K562 (cell line): ENCODE results near the gene WWOX. TPM values are rescaled to one million over a fixed set of nuclear protein-coding genes. Genes with fewer than 3 reads are reported as not detected.

ENCODE experiments used
- ATAC-seq: fragments of 200-7000 bp; cut with Tn5 transposase; 3 replicates; pipeline ENCODE4 v1.9.1; 2020; ENCODE audit warnings: moderate library complexity
- BruUV-seq: library from RNA; stranded (reverse); fragments of 400-500 nt; replicated peaks from 2 replicates; lab custom pipeline; 2021; lab: Mats Ljungman, UMichigan
- CTCF ChIA-PET: fragments of 300-600 bp; formaldehyde crosslinking; extraction: SDS; loops from one replicate; lab custom pipeline; 2021; ENCODE audit warnings: low intra/inter-chr PET ratio; lab: Yijun Ruan, JAX
- POLR2A ChIA-PET: fragments of 300-600, 350-650 bp; sonication (Branson Sonifier 250); formaldehyde crosslinking; extraction: SDS; loops from one replicate; lab custom pipeline; 2021; ENCODE audit warnings: antibody characterized with exemption, inconsistent platforms; lab: Yijun Ruan, JAX
- DNase-seq, 4 experiments: peaks; one replicate each; pipeline versions ENCODE4 v3.0.0 to v3.0.0-alpha.2; 2011 to 2018; ENCODE audit warnings: low spot score in 3 of 4, mixed read lengths in 3 of 4; ENCODE audit errors: extremely low read depth in 1 of 4
- FAIRE-seq: peaks from 2 replicates; lab custom pipeline; 2011; peaks lifted over from hg19 to GRCh38; lab: Jason Lieb, UNC
- H2AFZ ChIP-seq: 2 replicates; pipeline ENCODE4 v1.6.0; 2011; ENCODE audit warnings: low read depth, low read length, control low read depth, inconsistent platforms
- H3K27ac ChIP-seq: fragments of 200-600 bp; 3 replicates; pipeline ENCODE4 v1.8.0; 2011; ENCODE audit warnings: low read depth, mild to moderate bottlenecking, control low read depth, inconsistent platforms, low read length, moderate library complexity, mixed read lengths; ENCODE audit errors: extremely low read depth
- H3K27me3 ChIP-seq, 2 experiments: fragments of 300-600 bp in 1 of 2; 2 replicates in 1 of 2; 3 replicates in 1 of 2; pipeline versions ENCODE4 v1.6.0 to v1.8.0; 2011; ENCODE audit warnings: inconsistent platforms in 2 of 2, low read length in 2 of 2, mild to moderate bottlenecking in 1 of 2, mixed read lengths in 1 of 2, moderate library complexity in 1 of 2; ENCODE audit not compliant: control insufficient read depth in 2 of 2, insufficient read depth in 2 of 2
- H3K36me3 ChIP-seq: fragments of 300-600 bp; 3 replicates; pipeline ENCODE4 v1.8.0; 2011; ENCODE audit warnings: mild to moderate bottlenecking, low read length, inconsistent platforms; ENCODE audit not compliant: control insufficient read depth, insufficient read depth
- H3K4me1 ChIP-seq, 2 experiments: fragments of 200-600 bp in 1 of 2; replicated peaks in 1 of 2; 2 replicates in 1 of 2; 3 replicates in 1 of 2; pipeline versions ENCODE4 v1.5.1 to v1.8.0; 2011; ENCODE audit warnings: inconsistent platforms in 2 of 2, low read length in 2 of 2, mild to moderate bottlenecking in 1 of 2, mixed read lengths in 1 of 2, moderate library complexity in 1 of 2; ENCODE audit not compliant: control insufficient read depth in 2 of 2, insufficient read depth in 2 of 2
- H3K4me2 ChIP-seq: 2 replicates; pipeline ENCODE4 v1.6.1; 2011; ENCODE audit warnings: low read length, control low read depth, inconsistent platforms, mixed read lengths; ENCODE audit not compliant: insufficient read depth
- H3K4me3 ChIP-seq: fragments of 200-600 bp; sonication (generic), shearing (Covaris generic); 2 replicates; pipeline ENCODE4 v1.5.1; 2016; ENCODE audit warnings: control low read depth, inconsistent platforms
- H3K79me2 ChIP-seq: fragments of 200-600 bp; 3 replicates; pipeline ENCODE4 v1.8.0; 2011; ENCODE audit warnings: low read length, inconsistent platforms; ENCODE audit not compliant: control insufficient read depth, insufficient read depth
- H3K9ac ChIP-seq, 2 experiments: 2 replicates each; pipeline versions ENCODE4 v1.6.0 to v1.6.1; 2011; ENCODE audit warnings: low read depth in 2 of 2, low read length in 2 of 2, control low read depth in 1 of 2, inconsistent platforms in 1 of 2, mild to moderate bottlenecking in 1 of 2, mixed read lengths in 1 of 2; ENCODE audit not compliant: insufficient read depth in 1 of 2
- H3K9me1 ChIP-seq: one replicate; pipeline ENCODE4 v1.6.0; 2011; ENCODE audit warnings: inconsistent platforms, mild to moderate bottlenecking, low read length, moderate library complexity; ENCODE audit not compliant: control insufficient read depth, insufficient read depth
- H3K9me3 ChIP-seq: replicated peaks from 2 replicates; pipeline ENCODE4 v1.5.1; 2011; ENCODE audit warnings: low read depth, low read length, inconsistent platforms; ENCODE audit not compliant: control insufficient read depth, insufficient read depth
- H4K20me1 ChIP-seq: replicated peaks from 2 replicates; pipeline ENCODE4 v1.6.1; 2011; ENCODE audit warnings: low read length, inconsistent platforms, mixed read lengths; ENCODE audit not compliant: control insufficient read depth, insufficient read depth
- CBFA2T2 ChIP-seq: fragments of 450-650 bp; conservative IDR thresholded peaks from 2 replicates; pipeline ENCODE4 v1.6.1; 2017; ENCODE audit warnings: mild to moderate bottlenecking
- CBFA2T3 ChIP-seq: fragments of 450-650 bp; IDR thresholded peaks from 2 replicates; pipeline ENCODE4 v1.6.1; 2017
- CEBPG ChIP-seq, 3 experiments: fragments of 200-800 bp in 1 of 3; sonication (Bioruptor generic) in 1 of 3; sonication (generic) in 1 of 3; formaldehyde crosslinking in 1 of 3; IDR thresholded peaks in 2 of 3; conservative IDR thresholded peaks in 1 of 3; 2 replicates each; pipeline versions ENCODE4 v1.6.1 to v1.8.0; 2016 to 2022; ENCODE audit warnings: missing compliant biosample characterization in 2 of 3, missing genetic modification characterization in 2 of 3, mild to moderate bottlenecking in 1 of 3, missing genetic modification reagents in 1 of 3
- FOXA3 ChIP-seq, 2 experiments: fragments of 450-650 bp in 1 of 2; sonication (generic) in 1 of 2; formaldehyde crosslinking; IDR thresholded peaks in 1 of 2; conservative IDR thresholded peaks in 1 of 2; 2 replicates each; pipeline versions ENCODE4 v1.4.0 to v1.8.0; 2020 to 2022; ENCODE audit warnings: mild to moderate bottlenecking in 2 of 2, missing genetic modification reagents in 1 of 2
- FOXP4 ChIP-seq: sonication (generic); formaldehyde crosslinking; IDR thresholded peaks from 2 replicates; pipeline ENCODE4 v1.8.0; 2022; ENCODE audit warnings: mild to moderate bottlenecking, missing genetic modification reagents, borderline replicate concordance
- GATA2 ChIP-seq: sonication (generic); formaldehyde crosslinking; IDR thresholded peaks from 2 replicates; pipeline ENCODE4 v1.4.0; 2020; ENCODE audit warnings: mild to moderate bottlenecking, missing genetic modification reagents
- GTF2E2 ChIP-seq: fragments of 200-800 bp; sonication (Bioruptor generic); IDR thresholded peaks from 2 replicates; pipeline ENCODE4 v1.6.1; 2016; ENCODE audit warnings: missing genetic modification characterization, missing compliant biosample characterization
- HDGF ChIP-seq: fragments of 450-650 bp; IDR thresholded peaks from 2 replicates; pipeline ENCODE4 v1.6.1; 2016
- HNRNPLL ChIP-seq: fragments of 200-400 bp; formaldehyde crosslinking; IDR thresholded peaks from 2 replicates; pipeline ENCODE4 v1.6.1; 2017; ENCODE audit warnings: low read length, low read depth, mild to moderate bottlenecking; ENCODE audit not compliant: poor library complexity, severe bottlenecking
- IRF2 ChIP-seq: sonication (generic); formaldehyde crosslinking; IDR thresholded peaks from 2 replicates; pipeline ENCODE4 v1.8.1; 2022; ENCODE audit warnings: mild to moderate bottlenecking, missing genetic modification reagents
- MAFG ChIP-seq: fragments of 450-650 bp; conservative IDR thresholded peaks from 2 replicates; pipeline ENCODE4 v1.6.1; 2016; ENCODE audit warnings: missing genetic modification characterization, missing compliant biosample characterization
- NR3C1 ChIP-seq: sonication (generic); formaldehyde crosslinking; IDR thresholded peaks from 2 replicates; pipeline ENCODE4 v1.8.1; 2022; ENCODE audit warnings: missing genetic modification reagents
- SAP30 ChIP-seq: fragments of 200-600 bp; sonication (generic); IDR thresholded peaks from 2 replicates; pipeline ENCODE4 v1.6.1; 2012; ENCODE audit warnings: borderline replicate concordance, low read depth, mild to moderate bottlenecking, moderate library complexity, low read length, control low read depth, inconsistent platforms; ENCODE audit not compliant: insufficient read depth, poor library complexity, severe bottlenecking
- SRSF9 ChIP-seq: fragments of 200-400 bp; formaldehyde crosslinking; IDR thresholded peaks from 2 replicates; pipeline ENCODE4 v1.6.1; 2017; ENCODE audit warnings: low read depth, low read length, borderline replicate concordance
- TAL1 ChIP-seq: fragments of 450-650 bp; IDR thresholded peaks from 2 replicates; pipeline ENCODE4 v1.6.1; 2016; ENCODE audit warnings: mild to moderate bottlenecking
- ZBTB34 ChIP-seq: fragments of 250-450 bp; sonication (Bioruptor Pico); IDR thresholded peaks from 2 replicates; pipeline ENCODE4 v1.8.0; 2021; ENCODE audit warnings: mild to moderate bottlenecking, moderate library complexity
- ZNF316 ChIP-seq: fragments of 450-650 bp; IDR thresholded peaks from 2 replicates; pipeline ENCODE4 v1.6.1; 2016
- WGBS: fragments of 100-300 bp; shearing (Covaris generic); methylation state at CpG from one replicate; pipeline ENCODE4 v1.1.6; 2016; ENCODE audit warnings: low coverage, mixed read lengths; ENCODE audit not compliant: insufficient coverage; ENCODE audit errors: missing lambda C conversion rate; 5-methylcytosine and 5-hydroxymethylcytosine counted together
- in situ Hi-C: fragments of 300-500 bp; cut with MboI; formaldehyde crosslinking; loops from 4 replicates; pipeline ENCODE4 v1.15.0; 2018; ENCODE audit warnings: inconsistent platforms, mixed read lengths
- intact Hi-C: fragments of 100-400 bp; cut with micrococcal nuclease; formaldehyde crosslinking; loops from 2 replicates; pipeline ENCODE4 v1.14.2; 2022
- polyA plus RNA-seq, 8 experiments: library from polyadenylated mRNA; depleted of rRNA in 4 of 8; stranded (reverse) in 5 of 8; unstranded in 3 of 8; fragments of >200 nt; fragmentation: Nextera tagmentation in 2 of 8; fragmentation: Illumina TruSeq in 1 of 8; extraction: Ambion mirVana in 2 of 8; extraction: Trizol in 1 of 8; gene quantifications; 2 replicates each; pipeline versions ENCODE4 v1.2.1 to v1.2.3, GENCODE V29; 2011 to 2014; ENCODE audit warnings: inconsistent platforms in 1 of 8, missing spikeins in 1 of 8
- total RNA-seq, 7 experiments: library from RNA; depleted of rRNA in 6 of 7; stranded (reverse); fragments of >200 nt in 6 of 7; fragmentation: Illumina TruSeq in 2 of 7; extraction: Trizol in 2 of 7; gene quantifications; 2 replicates each; pipeline versions ENCODE4 v1.2.1 to v1.2.3, GENCODE V29; 2011 to 2021; ENCODE audit warnings: low replicate concordance in 1 of 7

Gene WWOX
- total and polyA plus RNA-seq, 9 of the 15 experiments (the other 6 are each of a cell fraction or from before 2014, with no cell fraction given), result 1.6 to 22.7 (median 8.1) TPM

- TF ChIP-seq CEBPG (CRISPR knock-in tag; IDR thresholded peaks at IDR 0.05) (no peak), CEBPG (tag; conservative IDR thresholded peaks at IDR 0.05 in 1 of 2, IDR thresholded peaks at IDR 0.05 in 1 of 2) (no peak), MAFG (no peak), NR3C1 (CRISPR knock-in tag) (no peak), HDGF (no peak), SAP30 (no peak)
Measured at GRCh38 chr16:78435260-78435659, 335.8 kb downstream of the WWOX start (continued).

- WGBS, result 14% methylated on average over 10 of the region's 10 CpGs
- H3K9me3 ChIP-seq, result no peaks in the 10 kb centered on the region
- H4K20me1 ChIP-seq, result no peaks in the 10 kb centered on the region
- in situ Hi-C loops, result no loop called here
- no peak for FAIRE-seq
- no peaks in the 10 kb centered on the region for H3K9me1 ChIP-seq
- peak in 1 of 4 experiments; percentile 33 for DNase-seq
- no peak overlapping the region for H3K9ac ChIP-seq
- intact Hi-C loops, result no loop called here
- no peaks in the 10 kb centered on the region for H3K79me2 ChIP-seq
- H3K27me3 ChIP-seq, result no peaks in the 10 kb centered on the region
- peaks cover 0 to 3% of the 10 kb centered on the region in 2 experiments; a peak in 1 of 5 replicates for H3K4me1 ChIP-seq
- H3K36me3 ChIP-seq, result no peaks in the 10 kb centered on the region
- no peak overlapping the region for H3K4me2 ChIP-seq
- ChIA-PET CTCF (no interaction called here), POLR2A (interaction anchor here (1.6 kb wide), 1 partner anchor 10 kb away, joined by 4 read pairs; no protein-coding TSS in a partner anchor)
- ATAC-seq, result peak; percentile 23; the same call in 1 of the 3 replicates
- H3K4me3 ChIP-seq, result no peak overlapping the region
- H3K27ac ChIP-seq, result no peak overlapping the region
- BruUV-seq, result no TSS peak
- H2AFZ ChIP-seq, result no peak overlapping the region
- TF ChIP-seq ZBTB34 (CRISPR knock-in tag) (no peak), ZNF316 (no peak), TAL1 (peak; percentile 71), FOXP4 (CRISPR knock-in tag) (no peak), HNRNPLL (no peak), GATA2 (CRISPR knock-in tag) (0 out of 2 replicates have a peak, but pooled peaks have one; percentile 43), GTF2E2 (tag) (no peak), CBFA2T2 (peak; percentile 30; the same call in 1 of the 2 replicates), SRSF9 (no peak), IRF2 (CRISPR knock-in tag) (no peak), CBFA2T3 (peak; percentile 59), FOXA3 (CRISPR knock-in tag; conservative IDR thresholded peaks at IDR 0.05 in 1 of 2, IDR thresholded peaks at IDR 0.05 in 1 of 2) (no peak)
Measured at GRCh38 chr16:78436023-78436422, 336.6 kb downstream of the WWOX start.
